DND-41 (cell line): Measurements from ENCODE around the gene TEAD1.

ENCODE experiments used
- EZH2 ChIP-seq: IDR thresholded peaks from 3 replicates; pipeline ENCODE4 v1.6.1; 2012; ENCODE audit warnings: borderline replicate concordance, low read depth, mild to moderate bottlenecking, moderate library complexity, low read length, inconsistent platforms; ENCODE audit not compliant: severe bottlenecking
- TF ChIP-seq, protein P1 (sequence below): IDR thresholded peaks from 2 replicates; pipeline ENCODE4 v1.5.1; 2012; ENCODE audit warnings: borderline replicate concordance, low read length, moderate library complexity, mild to moderate bottlenecking; ENCODE audit not compliant: poor library complexity, severe bottlenecking; ENCODE audit errors: extremely low read depth

DNA sequence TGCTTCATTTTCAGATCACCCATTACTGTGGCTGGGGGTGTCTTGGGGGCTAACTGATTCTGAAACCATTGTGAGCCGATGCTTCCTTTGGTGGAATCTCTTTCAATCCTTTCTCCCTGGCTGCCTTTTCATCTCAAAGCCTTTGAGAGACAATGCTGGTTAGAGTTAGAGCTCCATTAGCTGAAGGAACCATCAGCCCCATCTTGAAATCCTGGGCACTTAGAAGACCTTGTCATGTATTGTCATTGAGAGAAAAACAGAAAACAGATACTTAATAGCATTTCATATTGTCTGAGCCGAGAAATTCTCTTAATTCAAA is 6.7 kb downstream of the TEAD1 start:
- TF ChIP-seq, protein P1, sequence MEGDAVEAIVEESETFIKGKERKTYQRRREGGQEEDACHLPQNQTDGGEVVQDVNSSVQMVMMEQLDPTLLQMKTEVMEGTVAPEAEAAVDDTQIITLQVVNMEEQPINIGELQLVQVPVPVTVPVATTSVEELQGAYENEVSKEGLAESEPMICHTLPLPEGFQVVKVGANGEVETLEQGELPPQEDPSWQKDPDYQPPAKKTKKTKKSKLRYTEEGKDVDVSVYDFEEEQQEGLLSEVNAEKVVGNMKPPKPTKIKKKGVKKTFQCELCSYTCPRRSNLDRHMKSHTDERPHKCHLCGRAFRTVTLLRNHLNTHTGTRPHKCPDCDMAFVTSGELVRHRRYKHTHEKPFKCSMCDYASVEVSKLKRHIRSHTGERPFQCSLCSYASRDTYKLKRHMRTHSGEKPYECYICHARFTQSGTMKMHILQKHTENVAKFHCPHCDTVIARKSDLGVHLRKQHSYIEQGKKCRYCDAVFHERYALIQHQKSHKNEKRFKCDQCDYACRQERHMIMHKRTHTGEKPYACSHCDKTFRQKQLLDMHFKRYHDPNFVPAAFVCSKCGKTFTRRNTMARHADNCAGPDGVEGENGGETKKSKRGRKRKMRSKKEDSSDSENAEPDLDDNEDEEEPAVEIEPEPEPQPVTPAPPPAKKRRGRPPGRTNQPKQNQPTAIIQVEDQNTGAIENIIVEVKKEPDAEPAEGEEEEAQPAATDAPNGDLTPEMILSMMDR: no peak
- no peak for TF ChIP-seq EZH2
